Ovary (tissue), 3 donors: ENCODE data around the gene ABCB7.

Experiments
- CTCF ChIP-seq, 3 donors: fragments of 450-650 bp in 2 of 3; fragments of 200-600 bp in 1 of 3; IDR thresholded peaks; one replicate each; pipeline versions ENCODE4 v1.5.1 to v1.8.0; 2016 to 2022; ENCODE audit warnings: antibody characterized with exemption in 3 of 3, mild to moderate bottlenecking in 1 of 3
- EP300 ChIP-seq: sonication (generic); formaldehyde crosslinking; IDR thresholded peaks from one replicate; pipeline ENCODE4 v1.6.1; 2017; ENCODE audit warnings: antibody characterized with exemption
- POLR2A ChIP-seq: fragments of 450-650 bp; IDR thresholded peaks from one replicate; pipeline ENCODE4 v1.6.1; 2017; ENCODE audit warnings: antibody characterized with exemption, mild to moderate bottlenecking, moderate library complexity
- donor health status: DM: no; HTN: no; CAD: no.

- TF ChIP-seq POLR2A (no peak), CTCF (IDR thresholded peaks at IDR 0.05) (no peak), EP300 (no peak)
These were observed 6.4 kb downstream of the ABCB7 start for GRCh38 chrX:75149654-75150053.
